OCI-LY1 (cell line): ENCODE measurements around the gene NR0B2.

ENCODE experiments used
- H2AFZ ChIP-seq: fragments of 200-600 bp; sonication (generic), shearing (Covaris generic); 2 replicates; pipeline ENCODE4 v1.6.0; 2014; ENCODE audit warnings: antibody characterized with exemption, mild to moderate bottlenecking, low read length
- H3F3A ChIP-seq: fragments of 200-600 bp; sonication (generic), shearing (Covaris generic); 2 replicates; pipeline ENCODE4 v1.6.0; 2014; ENCODE audit warnings: mild to moderate bottlenecking, antibody characterized with exemption, low read length, moderate library complexity; ENCODE audit not compliant: insufficient read depth
- H3K27ac ChIP-seq: fragments of 200-600 bp; sonication (generic); 2 replicates; pipeline ENCODE4 v1.5.1; 2014; ENCODE audit warnings: low read length, mixed run types, mild to moderate bottlenecking, low read depth; ENCODE audit not compliant: poor library complexity, severe bottlenecking
- H3K27me3 ChIP-seq: fragments of 200-600 bp; sonication (generic); 2 replicates; pipeline ENCODE4 v1.6.0; 2014; ENCODE audit warnings: antibody characterized with exemption, mild to moderate bottlenecking, low read length, moderate library complexity; ENCODE audit not compliant: insufficient read depth
- H3K36me3 ChIP-seq: fragments of 200-600 bp; sonication (generic); 2 replicates; pipeline ENCODE4 v1.6.1; 2014; ENCODE audit warnings: mild to moderate bottlenecking, antibody characterized with exemption, low read length, moderate library complexity, mixed read lengths; ENCODE audit not compliant: insufficient read depth
- H3K4me1 ChIP-seq: fragments of 200-600 bp; sonication (generic); 2 replicates; pipeline ENCODE4 v1.5.1; 2014; ENCODE audit warnings: mild to moderate bottlenecking, low read length, moderate library complexity; ENCODE audit not compliant: insufficient read depth, severe bottlenecking
- H3K4me2 ChIP-seq: fragments of 200-600 bp; sonication (generic), shearing (Covaris generic); 2 replicates; pipeline ENCODE4 v1.6.1; 2014; ENCODE audit warnings: low read length
- H3K4me3 ChIP-seq: fragments of 200-600 bp; sonication (generic); 2 replicates; pipeline ENCODE4 v1.5.1; 2014; ENCODE audit warnings: low read length, low read depth, mild to moderate bottlenecking, mixed read lengths; ENCODE audit not compliant: poor library complexity, severe bottlenecking
- H3K79me2 ChIP-seq: fragments of 200-600 bp; shearing (Covaris generic); 2 replicates; pipeline ENCODE4 v1.6.1; 2016; ENCODE audit warnings: mixed run types, low read length, mixed read lengths; ENCODE audit not compliant: insufficient read depth
- H3K9ac ChIP-seq: fragments of 200-600 bp; sonication (generic), shearing (Covaris generic); 2 replicates; pipeline ENCODE4 v1.6.1; 2014; ENCODE audit warnings: mild to moderate bottlenecking, low read length, mixed read lengths
- H3K9me2 ChIP-seq: fragments of 200-600 bp; sonication (generic), shearing (Covaris generic); 2 replicates; pipeline ENCODE4 v1.6.1; 2014; ENCODE audit warnings: low read depth, mild to moderate bottlenecking, low read length, mixed read lengths
- H3K9me3 ChIP-seq: fragments of 200-600 bp; shearing (Covaris generic); 2 replicates; pipeline ENCODE4 v1.6.1; 2014; ENCODE audit warnings: low read length, mixed read lengths
- H4K20me1 ChIP-seq: fragments of 200-600 bp; sonication (generic), shearing (Covaris generic); 2 replicates; pipeline ENCODE4 v1.6.0; 2016; ENCODE audit warnings: mild to moderate bottlenecking, low read length; ENCODE audit not compliant: insufficient read depth
- EZH2 ChIP-seq: fragments of 200-600 bp; sonication (generic), shearing (Covaris generic); IDR thresholded peaks from 2 replicates; pipeline ENCODE4 v1.8.0; 2017; ENCODE audit warnings: borderline replicate concordance, mixed run types, mild to moderate bottlenecking, antibody characterized with exemption, low read length, moderate library complexity, mixed read lengths
- TF ChIP-seq, protein P1 (sequence below): fragments of 200-600 bp; sonication (generic), shearing (Covaris generic); IDR thresholded peaks from 2 replicates; pipeline ENCODE4 v1.5.1; 2017; ENCODE audit warnings: mild to moderate bottlenecking, antibody characterized with exemption, low read length, moderate library complexity, mixed read lengths

Gene NR0B2

GRCh38 chr1:26889551-26890466 lies 24.0 kb downstream of the NR0B2 start, which contains the start of gene GPN2:
TSS of gene GPN2 (minus strand) at chr1:26890283. CDS start at chr1:26890096, 187 bp downstream.
- Histone ChIP-seq H3K4me1 (peaks cover 18% of the 10 kb centered on the region), H3K9me3 (no peaks in the 10 kb centered on the region), H3K9ac (peak within 1 kb of the TSS; percentile 89), H3K27ac (peak within 1 kb of the TSS; percentile 59), H3K9me2 (no peaks in the 10 kb centered on the region), H4K20me1 (no peaks in the 10 kb centered on the region), H3K4me2 (peak within 1 kb of the TSS; percentile 81), H3K36me3 (peaks cover 63% of the 10 kb centered on the region), H3K4me3 (peak within 1 kb of the TSS; percentile 95), H2AFZ (no peak within 1 kb of the TSS), H3F3A (no peaks in the 10 kb centered on the region), H3K79me2 (no peaks in the 10 kb centered on the region), H3K27me3 (no peaks in the 10 kb centered on the region)
- TF ChIP-seq, protein P1, sequence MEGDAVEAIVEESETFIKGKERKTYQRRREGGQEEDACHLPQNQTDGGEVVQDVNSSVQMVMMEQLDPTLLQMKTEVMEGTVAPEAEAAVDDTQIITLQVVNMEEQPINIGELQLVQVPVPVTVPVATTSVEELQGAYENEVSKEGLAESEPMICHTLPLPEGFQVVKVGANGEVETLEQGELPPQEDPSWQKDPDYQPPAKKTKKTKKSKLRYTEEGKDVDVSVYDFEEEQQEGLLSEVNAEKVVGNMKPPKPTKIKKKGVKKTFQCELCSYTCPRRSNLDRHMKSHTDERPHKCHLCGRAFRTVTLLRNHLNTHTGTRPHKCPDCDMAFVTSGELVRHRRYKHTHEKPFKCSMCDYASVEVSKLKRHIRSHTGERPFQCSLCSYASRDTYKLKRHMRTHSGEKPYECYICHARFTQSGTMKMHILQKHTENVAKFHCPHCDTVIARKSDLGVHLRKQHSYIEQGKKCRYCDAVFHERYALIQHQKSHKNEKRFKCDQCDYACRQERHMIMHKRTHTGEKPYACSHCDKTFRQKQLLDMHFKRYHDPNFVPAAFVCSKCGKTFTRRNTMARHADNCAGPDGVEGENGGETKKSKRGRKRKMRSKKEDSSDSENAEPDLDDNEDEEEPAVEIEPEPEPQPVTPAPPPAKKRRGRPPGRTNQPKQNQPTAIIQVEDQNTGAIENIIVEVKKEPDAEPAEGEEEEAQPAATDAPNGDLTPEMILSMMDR = no peak

- Histone ChIP-seq H4K20me1 (no peaks in the 10 kb centered on the region), H2AFZ (no peak overlapping the region), H3K9me2 (no peaks in the 10 kb centered on the region), H3K27ac (no peak overlapping the region), H3K27me3 (no peaks in the 10 kb centered on the region), H3F3A (no peaks in the 10 kb centered on the region), H3K4me1 (peaks cover 18% of the 10 kb centered on the region), H3K9me3 (no peaks in the 10 kb centered on the region), H3K36me3 (peaks cover 64% of the 10 kb centered on the region), H3K79me2 (no peaks in the 10 kb centered on the region), H3K4me2 (no peak overlapping the region), H3K9ac (no peak overlapping the region), H3K4me3 (no peak overlapping the region)
- TF ChIP-seq, protein P1 = no peak
- no peak for TF ChIP-seq EZH2
Measured at GRCh38 chr1:26888231-26888630, 25.5 kb downstream of the NR0B2 start.

- H3K9ac ChIP-seq = no peak overlapping the region
- H3K27ac ChIP-seq = no peak overlapping the region
- TF ChIP-seq, protein P1 = peak; percentile 45; the same call in 1 of the 2 replicates
- no peak for TF ChIP-seq EZH2
- H3K79me2 ChIP-seq = no peaks in the 10 kb centered on the region
- no peaks in the 10 kb centered on the region for H3K27me3 ChIP-seq
- no peaks in the 10 kb centered on the region for H3K9me2 ChIP-seq
- peaks cover 18% of the 10 kb centered on the region for H3K4me1 ChIP-seq
- H4K20me1 ChIP-seq = no peaks in the 10 kb centered on the region
- H2AFZ ChIP-seq = no peak overlapping the region
- peaks cover 65% of the 10 kb centered on the region for H3K36me3 ChIP-seq
- no peak overlapping the region for H3K4me3 ChIP-seq
- no peaks in the 10 kb centered on the region for H3F3A ChIP-seq
- no peaks in the 10 kb centered on the region for H3K9me3 ChIP-seq
- H3K4me2 ChIP-seq = no peak overlapping the region
Measured at GRCh38 chr1:26887125-26887524, 26.6 kb downstream of the NR0B2 start.
